Activated T-helper 1 cell treated with anti-CD3 and anti-CD28 coated beads, Interleukin-2, amount 50 U/mL, for 16 hours (primary cell): Measurements from ENCODE around the gene SOWAHC.

Experiments used
- DNase-seq, 2 donors: peaks; one replicate each; pipeline ENCODE4 v3.0.0-alpha.2; 2020; ENCODE audit warnings: low read depth in 1 of 2, low spot score in 1 of 2

The SOWAHC gene

GRCh38 chr2:109645412-109646184, 31.4 kb downstream of the SOWAHC start:
- DNase-seq = no peak

GRCh38 chr2:109646961-109647360, 32.8 kb downstream of the SOWAHC start:
- DNase-seq = no peak

- no peak for DNase-seq
These were observed 33.5 kb downstream of the SOWAHC start for GRCh38 chr2:109647636-109648035.

GRCh38 chr2:109648041-109648527, 33.9 kb downstream of the SOWAHC start:
- DNase-seq = no peak

GRCh38 chr2:109649736-109650695, 35.9 kb downstream of the SOWAHC start:
- no peak for DNase-seq

GRCh38 chr2:109654326-109655050, 40.3 kb downstream of the SOWAHC start:
- DNase-seq = no peak

- DNase-seq = no peak
These were observed 41.1 kb downstream of the SOWAHC start for GRCh38 chr2:109655287-109655686.

- DNase-seq = no peak
These were observed 45.4 kb downstream of the SOWAHC start for GRCh38 chr2:109659396-109660045.

GRCh38 chr2:109660046-109660860, 46.1 kb downstream of the SOWAHC start:
- DNase-seq = no peak

- no peak for DNase-seq
These were observed 48.7 kb downstream of the SOWAHC start for GRCh38 chr2:109662889-109663288.

- no peak for DNase-seq
These were observed 49.6 kb downstream of the SOWAHC start for GRCh38 chr2:109663721-109664120.

GRCh38 chr2:109666466-109666865, 52.3 kb downstream of the SOWAHC start:
- no peak for DNase-seq
